OCI-LY1 (cell line): ENCODE data around the gene SKAP1.

Source experiments
- H2AFZ ChIP-seq: fragments of 200-600 bp; sonication (generic), shearing (Covaris generic); 2 replicates; pipeline ENCODE4 v1.6.0; 2014; ENCODE audit warnings: antibody characterized with exemption, mild to moderate bottlenecking, low read length
- H3F3A ChIP-seq: fragments of 200-600 bp; sonication (generic), shearing (Covaris generic); 2 replicates; pipeline ENCODE4 v1.6.0; 2014; ENCODE audit warnings: mild to moderate bottlenecking, antibody characterized with exemption, low read length, moderate library complexity; ENCODE audit not compliant: insufficient read depth
- H3K27ac ChIP-seq: fragments of 200-600 bp; sonication (generic); 2 replicates; pipeline ENCODE4 v1.5.1; 2014; ENCODE audit warnings: low read length, mixed run types, mild to moderate bottlenecking, low read depth; ENCODE audit not compliant: poor library complexity, severe bottlenecking
- H3K27me3 ChIP-seq: fragments of 200-600 bp; sonication (generic); 2 replicates; pipeline ENCODE4 v1.6.0; 2014; ENCODE audit warnings: antibody characterized with exemption, mild to moderate bottlenecking, low read length, moderate library complexity; ENCODE audit not compliant: insufficient read depth
- H3K36me3 ChIP-seq: fragments of 200-600 bp; sonication (generic); 2 replicates; pipeline ENCODE4 v1.6.1; 2014; ENCODE audit warnings: mild to moderate bottlenecking, antibody characterized with exemption, low read length, moderate library complexity, mixed read lengths; ENCODE audit not compliant: insufficient read depth
- H3K4me1 ChIP-seq: fragments of 200-600 bp; sonication (generic); 2 replicates; pipeline ENCODE4 v1.5.1; 2014; ENCODE audit warnings: mild to moderate bottlenecking, low read length, moderate library complexity; ENCODE audit not compliant: insufficient read depth, severe bottlenecking
- H3K4me2 ChIP-seq: fragments of 200-600 bp; sonication (generic), shearing (Covaris generic); 2 replicates; pipeline ENCODE4 v1.6.1; 2014; ENCODE audit warnings: low read length
- H3K4me3 ChIP-seq: fragments of 200-600 bp; sonication (generic); 2 replicates; pipeline ENCODE4 v1.5.1; 2014; ENCODE audit warnings: low read length, low read depth, mild to moderate bottlenecking, mixed read lengths; ENCODE audit not compliant: poor library complexity, severe bottlenecking
- H3K79me2 ChIP-seq: fragments of 200-600 bp; shearing (Covaris generic); 2 replicates; pipeline ENCODE4 v1.6.1; 2016; ENCODE audit warnings: mixed run types, low read length, mixed read lengths; ENCODE audit not compliant: insufficient read depth
- H3K9ac ChIP-seq: fragments of 200-600 bp; sonication (generic), shearing (Covaris generic); 2 replicates; pipeline ENCODE4 v1.6.1; 2014; ENCODE audit warnings: mild to moderate bottlenecking, low read length, mixed read lengths
- H3K9me2 ChIP-seq: fragments of 200-600 bp; sonication (generic), shearing (Covaris generic); 2 replicates; pipeline ENCODE4 v1.6.1; 2014; ENCODE audit warnings: low read depth, mild to moderate bottlenecking, low read length, mixed read lengths
- H3K9me3 ChIP-seq: fragments of 200-600 bp; shearing (Covaris generic); 2 replicates; pipeline ENCODE4 v1.6.1; 2014; ENCODE audit warnings: low read length, mixed read lengths
- H4K20me1 ChIP-seq: fragments of 200-600 bp; sonication (generic), shearing (Covaris generic); 2 replicates; pipeline ENCODE4 v1.6.0; 2016; ENCODE audit warnings: mild to moderate bottlenecking, low read length; ENCODE audit not compliant: insufficient read depth
- EZH2 ChIP-seq: fragments of 200-600 bp; sonication (generic), shearing (Covaris generic); IDR thresholded peaks from 2 replicates; pipeline ENCODE4 v1.8.0; 2017; ENCODE audit warnings: borderline replicate concordance, mixed run types, mild to moderate bottlenecking, antibody characterized with exemption, low read length, moderate library complexity, mixed read lengths
- TF ChIP-seq, protein P1 (sequence below): fragments of 200-600 bp; sonication (generic), shearing (Covaris generic); IDR thresholded peaks from 2 replicates; pipeline ENCODE4 v1.5.1; 2017; ENCODE audit warnings: mild to moderate bottlenecking, antibody characterized with exemption, low read length, moderate library complexity, mixed read lengths

SKAP1 gene

DNA sequence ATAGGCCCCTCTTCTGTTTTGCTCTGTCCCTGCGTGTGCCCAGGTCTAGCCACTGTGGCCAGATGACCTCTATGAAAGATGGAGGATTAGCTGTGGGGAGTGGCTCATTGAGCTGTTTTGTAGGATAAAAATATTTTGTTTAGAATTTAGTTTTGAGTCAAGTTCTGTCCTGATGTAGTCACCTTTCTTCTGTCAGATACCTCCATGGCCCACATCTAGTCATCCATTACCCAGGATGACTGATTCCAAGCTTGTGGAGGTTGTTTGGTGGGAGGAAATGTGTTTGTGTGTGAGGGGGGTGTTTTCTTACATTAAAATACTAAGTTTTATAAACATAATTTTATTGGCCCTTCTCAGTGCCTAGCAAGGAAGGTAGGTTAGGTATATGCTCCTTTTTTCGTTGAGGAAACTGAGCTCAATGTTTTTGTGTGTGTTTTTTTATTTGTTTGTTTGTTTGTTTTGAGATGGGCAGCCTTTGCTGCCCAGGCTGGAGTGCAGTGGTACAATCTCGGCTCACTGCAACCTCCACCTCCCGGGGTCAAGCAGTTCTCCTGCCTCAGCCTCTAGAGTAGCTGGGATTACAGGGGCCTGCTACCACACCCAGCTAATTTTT is 306.1 kb downstream of the SKAP1 start:
- Histone ChIP-seq H3F3A (no peaks in the 10 kb centered on the region), H3K79me2 (no peaks in the 10 kb centered on the region), H3K9me3 (no peaks in the 10 kb centered on the region), H3K4me2 (no peak overlapping the region), H2AFZ (no peak overlapping the region), H4K20me1 (no peaks in the 10 kb centered on the region), H3K27ac (no peak overlapping the region), H3K9ac (no peak overlapping the region), H3K4me1 (no peaks in the 10 kb centered on the region), H3K27me3 (no peaks in the 10 kb centered on the region), H3K36me3 (peaks cover 37% of the 10 kb centered on the region), H3K4me3 (no peak overlapping the region), H3K9me2 (no peaks in the 10 kb centered on the region)
- TF ChIP-seq, protein P1, sequence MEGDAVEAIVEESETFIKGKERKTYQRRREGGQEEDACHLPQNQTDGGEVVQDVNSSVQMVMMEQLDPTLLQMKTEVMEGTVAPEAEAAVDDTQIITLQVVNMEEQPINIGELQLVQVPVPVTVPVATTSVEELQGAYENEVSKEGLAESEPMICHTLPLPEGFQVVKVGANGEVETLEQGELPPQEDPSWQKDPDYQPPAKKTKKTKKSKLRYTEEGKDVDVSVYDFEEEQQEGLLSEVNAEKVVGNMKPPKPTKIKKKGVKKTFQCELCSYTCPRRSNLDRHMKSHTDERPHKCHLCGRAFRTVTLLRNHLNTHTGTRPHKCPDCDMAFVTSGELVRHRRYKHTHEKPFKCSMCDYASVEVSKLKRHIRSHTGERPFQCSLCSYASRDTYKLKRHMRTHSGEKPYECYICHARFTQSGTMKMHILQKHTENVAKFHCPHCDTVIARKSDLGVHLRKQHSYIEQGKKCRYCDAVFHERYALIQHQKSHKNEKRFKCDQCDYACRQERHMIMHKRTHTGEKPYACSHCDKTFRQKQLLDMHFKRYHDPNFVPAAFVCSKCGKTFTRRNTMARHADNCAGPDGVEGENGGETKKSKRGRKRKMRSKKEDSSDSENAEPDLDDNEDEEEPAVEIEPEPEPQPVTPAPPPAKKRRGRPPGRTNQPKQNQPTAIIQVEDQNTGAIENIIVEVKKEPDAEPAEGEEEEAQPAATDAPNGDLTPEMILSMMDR = no peak
- no peak for TF ChIP-seq EZH2

DNA sequence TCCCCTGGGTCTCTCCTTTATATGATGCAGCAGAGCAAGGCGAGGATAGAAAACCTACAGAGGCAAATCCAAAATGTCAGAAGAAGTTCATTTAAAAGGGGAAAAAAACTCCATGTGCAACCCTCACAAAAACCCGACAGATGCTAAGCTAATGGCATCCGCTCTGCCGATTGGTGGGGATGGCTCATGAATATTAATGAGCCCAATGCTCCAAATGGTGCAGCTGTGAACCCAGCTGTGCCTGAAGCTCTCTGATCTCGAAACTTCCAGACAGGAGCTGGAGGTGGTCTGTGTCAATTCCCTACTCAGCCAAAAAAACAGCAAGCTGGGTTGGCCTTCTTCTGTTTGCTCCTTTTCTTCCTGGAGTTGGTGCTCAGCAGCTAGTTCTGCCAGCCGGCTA is 306.9 kb downstream of the SKAP1 start:
- TF ChIP-seq EZH2 = no peak
- TF ChIP-seq, protein P1 = no peak
- no peaks in the 10 kb centered on the region for H3K27me3 ChIP-seq
- H3K36me3 ChIP-seq = peaks cover 42% of the 10 kb centered on the region

DNA sequence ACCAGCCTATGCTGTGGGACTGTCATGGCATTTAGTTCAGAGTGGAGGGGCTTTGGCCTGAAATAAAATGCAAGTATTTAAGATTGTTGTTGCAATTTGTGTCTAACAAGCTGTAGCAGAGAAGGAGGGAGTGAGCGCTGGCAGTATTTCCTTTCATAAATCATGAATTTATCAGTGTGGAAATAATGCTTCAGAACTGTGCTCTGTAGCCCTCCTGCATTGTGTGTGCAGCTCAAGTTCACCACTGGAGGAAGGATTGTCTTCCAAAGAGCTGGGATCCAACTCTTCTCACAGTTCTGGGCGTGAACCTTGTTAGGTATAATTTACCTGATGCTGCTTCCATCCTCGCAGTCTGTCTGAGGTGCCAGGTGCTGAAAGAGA is 307.4 kb downstream of the SKAP1 start:
- no peaks in the 10 kb centered on the region for H3K9me3 ChIP-seq
- H3K79me2 ChIP-seq = no peaks in the 10 kb centered on the region
- TF ChIP-seq, protein P1 = no peak
- no peak for TF ChIP-seq EZH2
- peaks cover 46% of the 10 kb centered on the region for H3K36me3 ChIP-seq
- H3K4me1 ChIP-seq = no peaks in the 10 kb centered on the region
- no peaks in the 10 kb centered on the region for H3K27me3 ChIP-seq
- H3K9ac ChIP-seq = no peak overlapping the region
- no peaks in the 10 kb centered on the region for H4K20me1 ChIP-seq
- no peak overlapping the region for H3K4me3 ChIP-seq
- no peak overlapping the region for H3K4me2 ChIP-seq
- no peak overlapping the region for H3K27ac ChIP-seq
- H2AFZ ChIP-seq = no peak overlapping the region
- no peaks in the 10 kb centered on the region for H3K9me2 ChIP-seq
- H3F3A ChIP-seq = no peaks in the 10 kb centered on the region

More for the DNA sequence above, 306.9 kb downstream of the SKAP1 start:
- no peak overlapping the region for H3K4me2 ChIP-seq
- H3K79me2 ChIP-seq = no peaks in the 10 kb centered on the region
- H3K9me2 ChIP-seq = no peaks in the 10 kb centered on the region
- H3K4me1 ChIP-seq = no peaks in the 10 kb centered on the region
- H2AFZ ChIP-seq = no peak overlapping the region
- H3K4me3 ChIP-seq = no peak overlapping the region
- H3F3A ChIP-seq = no peaks in the 10 kb centered on the region
- H3K9ac ChIP-seq = no peak overlapping the region
- H3K27ac ChIP-seq = no peak overlapping the region
- no peaks in the 10 kb centered on the region for H4K20me1 ChIP-seq
- H3K9me3 ChIP-seq = no peaks in the 10 kb centered on the region
